Mesendoderm (in vitro differentiated cells): Measurements from ENCODE around the gene SHC2.
"Not testable (repeated sequence)": the region's sequence is repeated elsewhere in the genome, so short reads cannot be mapped to it uniquely, and the experiment has no call there.

ENCODE experiments used
- DNase-seq: peaks from one replicate; pipeline ENCODE4 v3.0.0; 2013
- H2AK5ac ChIP-seq: 2 replicates; pipeline ENCODE4 v1.6.1; 2013; ENCODE audit warnings: low read length, inconsistent platforms
- H2BK120ac ChIP-seq: 2 replicates; pipeline ENCODE4 v1.6.1; 2013; ENCODE audit warnings: low read depth, mild to moderate bottlenecking, low read length, moderate library complexity, mixed read lengths
- H2BK15ac ChIP-seq: replicated peaks from 2 replicates; pipeline ENCODE4 v1.6.1; 2013; ENCODE audit warnings: low read depth, mild to moderate bottlenecking, moderate library complexity
- H2BK5ac ChIP-seq: 2 replicates; pipeline ENCODE4 v1.6.1; 2013; ENCODE audit warnings: low read length, inconsistent platforms
- H3K18ac ChIP-seq: 2 replicates; pipeline ENCODE4 v1.6.1; 2013; ENCODE audit warnings: mild to moderate bottlenecking, low read length, mixed read lengths
- H3K23ac ChIP-seq: one replicate; pipeline ENCODE4 v1.6.1; 2013; ENCODE audit warnings: low read length
- H3K27ac ChIP-seq: 2 replicates; pipeline ENCODE4 v1.5.1; 2013; ENCODE audit warnings: low read depth, mild to moderate bottlenecking, inconsistent platforms, low read length, moderate library complexity
- H3K27me3 ChIP-seq: 2 replicates; pipeline ENCODE4 v1.6.1; 2013; ENCODE audit warnings: low read length, control low read depth, mild to moderate bottlenecking, inconsistent platforms; ENCODE audit not compliant: insufficient read depth, poor library complexity
- H3K36me3 ChIP-seq: 2 replicates; pipeline ENCODE4 v1.6.1; 2013; ENCODE audit warnings: low read length, inconsistent platforms; ENCODE audit not compliant: control insufficient read depth, insufficient read depth
- H3K4ac ChIP-seq: one replicate; pipeline ENCODE4 v1.6.1; 2013; ENCODE audit warnings: low read depth, mild to moderate bottlenecking, low read length, moderate library complexity
- H3K4me1 ChIP-seq: 2 replicates; pipeline ENCODE4 v1.6.1; 2013; ENCODE audit warnings: low read depth, low read length, inconsistent platforms; ENCODE audit not compliant: control insufficient read depth
- H3K4me2 ChIP-seq: 2 replicates; pipeline ENCODE4 v1.6.1; 2013; ENCODE audit warnings: low read length
- H3K4me3 ChIP-seq: 2 replicates; pipeline ENCODE4 v1.5.1; 2013; ENCODE audit warnings: mild to moderate bottlenecking, low read length
- H3K56ac ChIP-seq: one replicate; pipeline ENCODE4 v1.6.1; 2013; ENCODE audit warnings: low read length
- H3K79me1 ChIP-seq: 2 replicates; pipeline ENCODE4 v1.6.1; 2013; ENCODE audit warnings: low read length, inconsistent platforms
- H3K79me2 ChIP-seq: 2 replicates; pipeline ENCODE4 v1.6.1; 2013; ENCODE audit warnings: mild to moderate bottlenecking, low read length; ENCODE audit not compliant: control insufficient read depth, insufficient read depth
- H3K9ac ChIP-seq: 2 replicates; pipeline ENCODE4 v1.6.1; 2013; ENCODE audit warnings: low read length, inconsistent platforms
- H4K5ac ChIP-seq: one replicate; pipeline ENCODE4 v1.6.1; 2013; ENCODE audit warnings: low read length
- H4K8ac ChIP-seq: one replicate; pipeline ENCODE4 v1.6.1; 2013; ENCODE audit warnings: low read depth, mild to moderate bottlenecking, control low read depth, low read length, moderate library complexity
- WGBS: extraction: QIAGEN DNeasy Blood & Tissue Kit; methylation state at CpG from one replicate; pipeline ENCODE4 v1.1.7; 2013; ENCODE audit warnings: low lambda C conversion rate, missing lambda C conversion rate; ENCODE audit not compliant: insufficient coverage; ENCODE audit errors: extremely low coverage; 5-methylcytosine and 5-hydroxymethylcytosine counted together

The SHC2 gene

DNA sequence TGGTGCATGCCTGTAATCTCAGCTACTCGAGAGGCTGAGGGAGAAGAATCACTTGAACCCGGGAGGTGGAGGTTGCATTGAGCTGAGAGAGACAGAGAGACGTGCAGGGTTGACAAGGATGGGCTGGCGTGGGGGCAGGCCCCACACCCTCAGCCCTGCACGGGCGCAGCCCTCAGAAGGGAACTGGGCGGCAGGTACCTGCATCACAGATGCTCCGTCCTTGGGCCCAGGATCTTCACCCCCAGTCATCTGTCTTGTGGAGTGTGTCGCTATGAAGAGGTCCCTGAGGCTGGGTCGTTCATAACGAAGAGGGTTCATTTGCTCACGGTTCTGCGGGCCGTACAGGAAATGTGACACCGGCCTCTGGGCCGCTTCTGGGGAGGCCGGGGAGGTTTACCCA is 72.1 kb downstream of the SHC2 start:
- Histone ChIP-seq H4K5ac (no peak overlapping the region), H3K4me1 (no peaks in the 10 kb centered on the region), H3K23ac (no peak overlapping the region), H3K4me3 (no peak overlapping the region), H2BK5ac (no peak overlapping the region), H2BK120ac (no peak overlapping the region), H4K8ac (no peak overlapping the region), H2BK15ac (no peak overlapping the region), H3K79me1 (no peaks in the 10 kb centered on the region), H3K4me2 (no peak overlapping the region), H2AK5ac (no peak overlapping the region), H3K56ac (no peak overlapping the region), H3K79me2 (no peaks in the 10 kb centered on the region), H3K36me3 (no peaks in the 10 kb centered on the region), H3K4ac (no peak overlapping the region), H3K9ac (no peak overlapping the region), H3K27me3 (no peaks in the 10 kb centered on the region), H3K27ac (no peak overlapping the region), H3K18ac (no peak overlapping the region)
- no peak for DNase-seq
- WGBS: no CpG with 5 or more reads among the region's 17 CpGs

GRCh38 chr19:387777-388176 is 73.1 kb downstream of the SHC2 start:
- H2AK5ac ChIP-seq: no peak overlapping the region
- H3K27ac ChIP-seq: no peak overlapping the region
- no peak overlapping the region for H4K5ac ChIP-seq
- no peak overlapping the region for H2BK5ac ChIP-seq
- H3K56ac ChIP-seq: no peak overlapping the region
- H3K23ac ChIP-seq: no peak overlapping the region
- H3K36me3 ChIP-seq: no peaks in the 10 kb centered on the region
- H3K4ac ChIP-seq: no peak overlapping the region
- H3K79me2 ChIP-seq: no peaks in the 10 kb centered on the region
- WGBS: no CpG with 5 or more reads among the region's 21 CpGs
- H3K4me1 ChIP-seq: no peaks in the 10 kb centered on the region
- no peak overlapping the region for H4K8ac ChIP-seq
- H2BK15ac ChIP-seq: no peak overlapping the region
- no peak overlapping the region for H3K4me3 ChIP-seq
- no peak overlapping the region for H2BK120ac ChIP-seq
- no peaks in the 10 kb centered on the region for H3K79me1 ChIP-seq
- no peaks in the 10 kb centered on the region for H3K27me3 ChIP-seq
- no peak overlapping the region for H3K18ac ChIP-seq
- no peak overlapping the region for H3K9ac ChIP-seq
- no peak for DNase-seq
- no peak overlapping the region for H3K4me2 ChIP-seq

GRCh38 chr19:386632-387301 is 74.1 kb downstream of the SHC2 start:
- no CpG with 5 or more reads among the region's 22 CpGs for WGBS
- H3K56ac ChIP-seq, H4K8ac ChIP-seq, H3K79me1 ChIP-seq, H3K18ac ChIP-seq, H2BK120ac ChIP-seq, H4K5ac ChIP-seq, H3K4me2 ChIP-seq, H3K4me1 ChIP-seq, H3K27me3 ChIP-seq, H3K36me3 ChIP-seq, H2BK15ac ChIP-seq, H3K23ac ChIP-seq, H3K9ac ChIP-seq, H2BK5ac ChIP-seq, H3K4ac ChIP-seq, H3K4me3 ChIP-seq, H3K79me2 ChIP-seq, H3K27ac ChIP-seq, H2AK5ac ChIP-seq: not testable (repeated sequence)
- DNase-seq: peak; percentile 22

- H3K4ac ChIP-seq, DNase-seq, H2BK120ac ChIP-seq, H3K79me1 ChIP-seq, H4K5ac ChIP-seq, H3K9ac ChIP-seq, H2BK5ac ChIP-seq, H2AK5ac ChIP-seq, H3K4me2 ChIP-seq, H3K4me3 ChIP-seq, H3K79me2 ChIP-seq, H2BK15ac ChIP-seq, H4K8ac ChIP-seq, H3K18ac ChIP-seq, H3K27me3 ChIP-seq, H3K36me3 ChIP-seq, H3K27ac ChIP-seq, H3K56ac ChIP-seq, H3K23ac ChIP-seq, H3K4me1 ChIP-seq: not testable (repeated sequence)
- no CpG with 5 or more reads among the region's 8 CpGs for WGBS
These were observed 74.6 kb downstream of the SHC2 start for GRCh38 chr19:386189-386588.

DNA sequence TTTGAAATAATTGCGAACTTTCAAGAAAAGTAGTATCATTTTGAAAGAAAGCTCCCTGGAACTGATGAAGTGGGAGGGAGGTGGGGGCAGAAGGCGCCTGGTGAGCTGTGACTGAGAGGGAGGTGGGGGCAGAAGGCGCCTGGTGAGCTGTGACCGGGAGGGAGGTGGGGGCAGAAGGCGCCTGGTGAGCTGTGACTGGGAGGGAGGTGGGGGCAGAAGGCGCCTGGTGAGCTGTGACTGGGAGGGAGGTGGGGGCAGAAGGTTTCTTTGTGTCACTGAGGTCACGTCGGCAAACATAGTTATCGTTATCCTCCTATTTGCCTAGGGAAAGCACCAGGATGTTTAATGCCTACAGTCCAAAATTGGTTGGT is 76.0 kb downstream of the SHC2 start:
- no peak overlapping the region for H3K56ac ChIP-seq
- H3K36me3 ChIP-seq: no peaks in the 10 kb centered on the region
- H3K79me2 ChIP-seq: no peaks in the 10 kb centered on the region
- WGBS: no CpG with 5 or more reads among the region's 9 CpGs
- no peak for DNase-seq
- no peak overlapping the region for H2BK120ac ChIP-seq
- H2BK5ac ChIP-seq: no peak overlapping the region
- H3K4me1 ChIP-seq: no peaks in the 10 kb centered on the region
- no peak overlapping the region for H3K18ac ChIP-seq
- no peak overlapping the region for H2BK15ac ChIP-seq
- no peaks in the 10 kb centered on the region for H3K27me3 ChIP-seq
- H3K9ac ChIP-seq: no peak overlapping the region
- no peak overlapping the region for H2AK5ac ChIP-seq
- no peak overlapping the region for H3K4me3 ChIP-seq
- no peaks in the 10 kb centered on the region for H3K79me1 ChIP-seq
- no peak overlapping the region for H4K8ac ChIP-seq
- no peak overlapping the region for H3K4me2 ChIP-seq
- no peak overlapping the region for H3K27ac ChIP-seq
- no peak overlapping the region for H4K5ac ChIP-seq
- H3K23ac ChIP-seq: no peak overlapping the region
- H3K4ac ChIP-seq: no peak overlapping the region
